ENCODE results near the gene LYSMD4.
"Not testable (repeated sequence)": the region's sequence is repeated elsewhere in the genome, so short reads cannot be mapped to it uniquely, and the experiment has no call there.

The LYSMD4 gene
- total RNA-seq = 17.5 to 37.8 (median 30.3) reads per million in 4 experiments

DNA sequence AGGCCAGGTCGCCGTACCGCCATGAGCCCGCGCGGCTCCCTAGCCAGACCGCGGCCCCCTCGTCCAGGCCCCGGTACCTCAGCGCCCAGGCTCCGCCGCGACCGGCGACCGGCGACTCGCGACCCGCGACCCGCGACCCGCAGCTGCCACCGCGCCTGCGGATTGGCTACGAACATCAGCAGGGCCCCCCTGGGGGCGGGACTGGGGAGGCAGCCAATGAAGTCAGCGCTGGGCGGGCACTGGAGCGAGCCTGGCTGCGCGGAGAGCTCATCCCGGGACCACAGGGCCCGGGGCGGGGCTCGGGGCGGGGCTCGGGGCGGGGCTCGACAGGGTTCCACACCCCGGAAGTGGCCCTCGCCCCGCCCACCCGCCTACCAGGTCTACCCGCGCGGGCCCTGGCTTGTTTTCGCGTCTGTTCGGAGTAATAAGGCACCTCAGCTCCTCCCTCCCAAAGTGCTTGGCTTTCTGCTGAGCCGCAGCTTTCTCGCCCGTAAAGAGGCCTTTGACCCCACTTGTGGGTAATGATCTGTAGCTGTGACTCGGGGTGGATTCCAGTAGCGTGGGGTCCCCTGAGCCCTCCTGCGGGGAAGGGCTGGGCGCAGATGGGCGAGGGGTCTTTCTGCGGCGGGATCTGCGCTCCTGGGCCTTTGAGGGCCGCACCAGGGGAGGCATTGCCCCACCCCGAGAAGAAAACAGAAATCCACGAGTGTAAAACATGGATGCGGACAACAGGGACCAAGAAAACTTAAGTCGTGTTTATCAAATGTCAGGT, at the start of gene LYSMD4:
LYSMD4 (minus strand) TSS at position 170 of the 772 bp plus-strand sequence. CDS start 1,438 bp downstream, outside the sequence.
- DNase-seq = peak; percentile 99

DNA sequence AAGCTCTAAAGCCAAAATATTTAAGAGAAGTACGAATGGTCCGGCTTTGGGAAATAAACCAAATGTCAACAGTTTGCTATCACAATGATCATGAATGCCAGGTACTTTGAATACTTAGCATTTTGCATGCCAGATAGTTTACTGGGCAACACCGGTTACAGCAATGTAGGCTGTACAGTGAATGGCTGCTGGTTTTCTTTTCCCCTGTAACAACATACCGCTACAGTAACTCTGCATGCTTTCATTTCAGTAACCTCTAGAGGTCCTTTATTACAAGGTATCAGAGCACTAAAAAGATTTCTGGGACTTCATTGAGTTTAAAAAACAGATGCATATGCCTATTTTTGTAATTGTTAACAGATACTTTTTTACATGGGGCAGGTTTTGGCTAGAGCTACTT, 48.8 kb upstream of the LYSMD4 start:
- DNase-seq = not testable (repeated sequence)

GRCh38 chr15:99777144-99777543, 43.9 kb upstream of the LYSMD4 start:
- DNase-seq = no peak

DNA sequence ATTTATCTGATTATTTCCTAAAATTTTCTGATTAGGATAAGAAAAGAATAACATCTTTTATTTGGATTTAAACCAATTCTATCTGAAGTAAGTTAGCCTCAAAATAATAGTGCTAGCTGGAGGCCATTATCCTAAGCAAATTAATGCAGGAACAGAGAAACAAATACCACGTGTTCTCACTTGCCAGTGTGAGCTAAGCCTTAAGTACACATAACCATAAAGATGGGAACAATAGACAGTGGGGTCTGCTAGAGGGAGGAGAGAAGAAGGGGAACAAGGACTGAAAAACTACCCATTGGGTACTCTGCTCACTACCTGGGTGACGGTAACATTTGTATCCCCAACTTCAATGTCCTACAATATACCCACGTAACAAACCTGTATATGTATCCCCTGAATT, 31.3 kb upstream of the LYSMD4 start:
- DNase-seq = no peak

DNA sequence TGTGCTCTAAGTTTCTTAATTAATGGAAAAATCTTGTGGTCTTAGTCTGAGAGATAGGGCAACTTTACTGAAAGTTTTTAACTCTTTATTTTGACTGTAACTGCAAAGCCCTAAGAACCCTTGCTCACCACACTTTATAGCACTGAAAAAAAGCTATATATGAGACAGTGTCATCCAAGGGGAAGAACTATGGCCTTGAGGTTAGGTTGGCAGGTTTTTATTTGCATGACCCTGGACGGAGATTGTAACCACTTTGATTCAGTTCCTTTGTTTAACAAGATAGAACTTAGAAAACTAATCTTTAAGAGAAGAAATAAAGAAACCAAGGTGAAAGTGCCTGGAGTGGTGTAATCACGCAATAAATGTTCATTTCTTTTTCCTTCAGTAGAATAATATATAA, 30.6 kb upstream of the LYSMD4 start:
- no peak for DNase-seq

- no peak for DNase-seq
These were observed 29.1 kb upstream of the LYSMD4 start for GRCh38 chr15:99762288-99762687.

GRCh38 chr15:99755692-99756409, 22.6 kb upstream of the LYSMD4 start:
- no peak for DNase-seq

DNA sequence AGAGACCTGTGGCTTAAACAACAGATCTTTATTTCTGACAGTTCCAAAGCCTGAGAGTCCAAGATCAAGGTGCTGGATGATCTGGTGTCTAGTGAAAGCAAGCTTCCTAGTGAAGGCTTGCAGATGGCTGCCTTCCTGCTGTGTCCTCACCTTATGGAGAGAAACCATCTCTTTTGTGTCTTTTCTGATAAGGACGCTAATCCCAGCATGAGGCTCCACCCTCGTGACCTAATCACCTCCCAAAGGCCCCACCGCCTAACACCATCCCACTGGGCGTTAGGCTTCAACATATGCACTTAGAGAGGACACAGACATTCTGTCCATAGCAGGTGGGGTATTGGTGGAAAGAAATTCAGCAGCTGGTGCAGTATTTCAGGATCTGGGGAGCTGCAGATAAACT, 19.8 kb upstream of the LYSMD4 start:
- DNase-seq = no peak

GRCh38 chr15:99752556-99752955, 19.3 kb upstream of the LYSMD4 start:
- DNase-seq = no peak

DNA sequence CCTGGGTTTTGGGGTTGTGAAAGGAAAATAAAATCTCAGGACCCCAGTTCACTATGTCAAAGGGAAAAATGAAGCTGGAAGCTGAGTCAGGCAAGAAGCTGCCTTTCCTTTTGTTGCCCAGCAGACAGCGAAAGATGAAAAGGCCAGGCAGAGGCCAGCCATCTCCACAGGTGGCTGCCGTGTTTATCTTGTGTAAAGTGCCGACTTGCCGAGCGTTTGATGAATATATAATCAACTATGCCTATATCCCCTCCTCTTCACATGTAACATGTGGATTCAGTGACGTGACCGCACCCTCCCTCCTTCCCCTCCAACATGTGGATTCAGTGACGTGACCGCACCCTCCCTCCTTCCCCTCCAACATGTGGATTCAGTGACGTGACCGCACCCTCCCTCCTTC, 17.1 kb upstream of the LYSMD4 start:
- not testable (repeated sequence) for DNase-seq

DNA sequence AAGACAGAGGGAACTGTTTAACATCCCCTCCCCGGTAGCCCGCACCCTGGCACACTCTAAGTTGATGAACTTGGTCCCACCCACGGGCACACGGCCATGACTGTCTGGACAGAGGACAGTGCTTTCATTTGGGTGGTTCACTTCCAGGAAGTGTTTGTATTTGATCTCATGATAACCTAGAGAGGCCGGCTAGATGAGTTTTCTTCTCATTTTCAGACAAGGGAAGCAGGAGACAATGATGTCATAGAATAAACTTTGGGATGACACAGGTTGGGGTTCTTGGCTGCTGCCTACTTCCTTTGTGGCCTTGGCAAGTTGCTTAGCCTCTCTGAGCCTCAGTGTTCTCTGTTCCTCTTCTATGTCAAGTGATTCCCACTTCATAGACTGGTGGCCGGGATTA, 16.1 kb upstream of the LYSMD4 start:
- no peak for DNase-seq

- no peak for DNase-seq
These were observed 12.3 kb upstream of the LYSMD4 start for GRCh38 chr15:99745370-99746086.

DNA sequence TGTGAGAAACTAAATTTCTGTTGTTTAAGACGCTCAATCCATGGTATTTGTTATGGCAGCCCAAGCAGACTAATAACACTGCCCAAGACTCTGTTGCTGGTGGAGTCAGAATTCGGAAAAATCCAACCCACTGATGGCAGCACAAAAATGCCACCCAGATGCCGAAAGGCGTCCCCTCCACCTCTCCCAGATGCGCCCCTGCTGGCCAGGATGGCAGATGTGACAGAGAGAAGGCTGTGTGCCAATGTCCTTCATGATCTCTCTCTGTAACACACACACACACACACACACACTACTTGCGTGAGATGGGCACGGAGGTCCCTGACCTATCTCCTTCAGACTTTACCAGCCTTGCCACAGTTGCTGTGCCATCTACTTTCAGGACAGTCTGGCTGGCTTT, 10.9 kb upstream of the LYSMD4 start:
- no peak for DNase-seq

DNA sequence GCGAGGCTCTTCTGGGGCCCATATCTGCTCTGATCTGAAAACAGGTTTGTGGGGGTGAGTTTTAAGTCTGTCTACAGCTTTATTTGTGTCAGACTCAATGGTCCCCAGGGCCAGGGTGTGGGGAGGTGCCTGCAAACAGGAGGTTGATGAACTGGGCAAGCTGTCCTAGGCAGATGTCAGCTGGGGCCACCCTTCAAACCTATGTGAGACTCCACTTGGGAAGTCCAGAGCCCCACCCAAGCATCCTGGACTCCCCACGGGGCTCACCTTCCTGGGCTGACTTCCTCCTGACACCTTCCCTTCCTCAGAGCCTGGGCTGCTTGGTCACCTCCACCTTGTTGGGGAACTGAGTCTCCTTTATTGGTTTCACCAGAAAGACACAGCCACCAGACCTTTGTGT, 8.6 kb upstream of the LYSMD4 start:
- DNase-seq = no peak

DNA sequence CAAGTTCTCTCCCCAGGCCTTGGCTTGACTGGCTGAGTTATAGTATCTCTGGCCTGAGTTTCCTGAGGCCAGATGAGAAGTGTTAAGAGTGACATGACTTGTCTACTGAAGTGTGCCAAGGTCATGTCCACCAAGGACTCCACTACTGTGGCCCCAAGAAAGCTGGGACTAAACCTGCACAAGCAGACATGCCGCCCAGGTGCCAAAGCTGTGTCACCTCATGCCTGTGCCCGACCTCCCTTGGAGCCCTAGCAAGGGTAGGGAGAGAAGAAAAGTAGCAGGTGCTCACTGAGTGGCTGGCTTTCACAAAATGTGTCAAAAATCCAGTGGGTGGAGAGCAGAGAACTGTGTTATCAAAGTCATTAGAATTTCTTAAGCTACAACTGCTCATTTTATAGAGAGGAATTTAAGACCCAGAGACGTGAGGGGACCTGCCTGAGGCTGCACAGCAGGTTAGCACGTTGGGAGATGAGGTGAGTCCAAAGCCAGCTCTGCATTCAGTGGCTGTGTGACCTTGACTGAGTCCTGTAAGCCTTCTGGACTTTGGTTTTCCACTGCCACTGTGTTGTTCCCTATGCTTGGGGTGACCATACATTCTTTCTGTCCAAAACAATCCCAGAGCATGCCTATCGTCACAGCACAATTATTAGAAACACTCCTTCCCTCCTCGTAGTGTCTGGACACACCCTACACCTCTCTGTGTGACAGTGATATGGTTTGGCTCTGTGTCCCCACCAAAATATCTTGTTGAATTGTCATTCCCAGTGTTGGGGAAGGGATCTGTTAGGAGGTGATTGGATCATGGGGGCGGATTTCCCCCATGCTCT, 5.0 kb upstream of the LYSMD4 start:
- no peak for DNase-seq

- no peak for DNase-seq
These were observed 3.5 kb upstream of the LYSMD4 start for GRCh38 chr15:99736702-99737101.

DNA sequence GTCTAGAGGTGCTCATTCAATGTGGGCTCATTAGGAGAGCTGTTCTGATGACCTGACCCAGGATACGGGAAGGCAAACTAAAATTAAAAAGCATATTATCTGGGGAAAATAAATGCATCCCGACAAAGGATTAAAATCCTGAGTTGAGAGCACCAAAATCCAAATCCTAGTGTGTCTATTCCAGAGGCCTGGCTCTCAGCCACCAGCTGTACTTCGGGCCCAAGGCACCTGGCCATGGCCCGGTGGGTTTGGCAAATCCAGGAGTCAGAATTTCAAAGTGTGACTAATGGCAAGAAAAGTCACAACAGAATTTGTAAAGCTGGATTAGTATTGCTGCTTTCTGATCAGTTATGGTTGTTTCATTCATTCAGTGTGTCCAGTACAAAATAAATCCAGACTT, 2.6 kb upstream of the LYSMD4 start:
- no peak for DNase-seq

DNA sequence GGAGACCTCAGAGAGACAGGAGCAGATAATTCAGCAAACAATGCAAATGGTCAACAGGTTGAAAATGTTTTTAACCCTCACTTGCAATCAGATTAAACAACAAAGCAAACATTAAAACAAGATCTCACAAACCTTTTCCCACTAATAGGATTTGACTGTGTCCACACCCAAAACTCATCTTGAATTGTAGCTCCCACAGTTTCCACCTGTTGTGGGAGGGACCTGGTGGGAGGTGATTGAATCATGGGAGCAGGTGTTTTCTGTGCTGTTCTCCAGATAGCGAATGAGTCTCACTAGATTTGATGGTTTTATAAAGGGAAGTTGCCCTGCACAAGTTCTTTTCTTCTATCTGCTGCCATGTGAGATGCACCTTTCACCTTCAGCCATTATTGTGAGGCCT, 1.3 kb upstream of the LYSMD4 start:
- DNase-seq = no peak

GRCh38 chr15:99734040-99734291, 729 bp upstream of the LYSMD4 start:
- not testable (repeated sequence) for DNase-seq

GRCh38 chr15:99732751-99733267, 428 bp downstream of the LYSMD4 start:
- DNase-seq = no peak

- no peak for DNase-seq
These were observed 1.0 kb downstream of the LYSMD4 start for GRCh38 chr15:99732124-99732750.

Data from effector CD8-positive, alpha-beta T cell (primary cell).